COLO668 (cell line): Measurements from ENCODE around the gene LYST.
A peak's percentile ranks its signal among the peaks of the same experiment; 100 is the strongest.
"Not testable (repeated sequence)": the region's sequence is repeated elsewhere in the genome, so short reads cannot be mapped to it uniquely, and the experiment has no call there.

ENCODE experiments used
- DNase-seq: peaks from one replicate; lab custom pipeline; 2025; ENCODE audit not compliant: unreplicated experiment; lab: John Stamatoyannopoulos, UW

Gene LYST

GRCh38 chr1:235861857-235862256 is 4.8 kb downstream of the LYST start:
- DNase-seq: no peak

- DNase-seq: no peak
These were observed 5.9 kb downstream of the LYST start for GRCh38 chr1:235860829-235861228.

DNA sequence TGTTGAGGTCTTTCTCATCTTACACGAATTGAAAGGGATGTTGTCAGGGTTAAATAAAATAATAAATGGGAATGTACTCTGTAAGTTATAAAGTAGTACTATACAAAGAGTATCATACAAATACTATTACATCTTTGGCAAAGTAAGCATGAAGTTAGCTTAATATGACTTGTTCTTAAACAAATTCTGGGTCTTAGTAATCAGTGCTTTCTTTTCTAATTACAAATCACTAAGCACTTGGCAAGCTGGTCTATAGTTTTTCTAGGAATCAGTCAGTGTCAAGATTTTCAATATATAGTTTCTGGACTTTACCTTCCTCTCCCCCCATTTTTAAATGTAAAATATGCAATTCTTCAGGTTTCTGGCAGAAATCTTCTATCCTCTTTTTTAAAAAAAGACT is 6.9 kb downstream of the LYST start:
- no peak for DNase-seq

DNA sequence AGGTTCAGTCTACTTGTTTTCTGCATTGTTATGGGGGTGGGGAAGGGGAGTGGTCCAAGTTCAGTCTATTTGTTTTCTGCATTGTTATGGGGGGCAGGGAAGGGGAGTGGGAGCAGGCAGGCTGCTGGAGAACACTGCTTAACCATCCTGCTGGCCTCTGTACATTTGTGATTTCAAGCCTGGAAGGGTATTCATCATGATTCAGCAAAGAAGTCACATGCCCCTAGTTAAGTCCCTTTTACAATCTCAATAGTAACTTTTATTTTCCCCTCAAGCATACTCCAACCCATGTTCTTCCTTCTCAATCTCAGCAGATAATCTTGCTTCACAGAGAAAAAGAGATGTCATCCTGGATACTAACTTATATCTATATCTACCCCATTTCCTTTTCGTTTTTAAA is 7.9 kb downstream of the LYST start:
- no peak for DNase-seq

GRCh38 chr1:235857756-235858155 is 8.9 kb downstream of the LYST start:
- no peak for DNase-seq

DNA sequence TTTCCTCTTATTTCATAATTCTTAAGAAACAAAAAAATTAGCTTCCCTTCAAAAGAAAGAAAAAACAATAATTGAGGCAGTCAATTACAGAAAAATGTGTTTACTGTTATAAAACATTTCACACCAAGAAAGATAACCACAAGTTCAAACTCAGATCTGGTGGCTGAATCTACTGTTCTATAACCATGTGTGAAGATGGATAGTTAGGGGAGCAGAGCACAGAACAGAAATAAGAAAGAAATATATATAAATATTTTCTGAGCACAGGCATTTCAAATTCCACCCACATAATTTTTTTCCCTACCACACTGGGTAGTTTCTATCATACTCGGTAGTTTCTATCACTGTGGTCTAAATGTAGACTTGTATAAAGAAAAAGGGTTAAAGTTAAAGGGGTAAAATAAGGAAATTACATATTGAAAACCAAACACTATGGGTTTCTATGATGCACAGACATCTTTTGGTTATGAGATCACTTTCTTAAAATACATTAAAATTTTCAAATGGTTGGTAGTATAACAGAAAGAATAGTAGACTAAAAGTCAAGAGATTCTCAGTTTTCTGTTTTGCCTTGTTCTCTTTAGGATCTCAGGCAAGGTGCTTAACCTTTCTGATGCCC is 10.8 kb downstream of the LYST start:
- no peak for DNase-seq

- no peak for DNase-seq
These were observed 12.4 kb downstream of the LYST start for GRCh38 chr1:235854347-235854746.

DNA sequence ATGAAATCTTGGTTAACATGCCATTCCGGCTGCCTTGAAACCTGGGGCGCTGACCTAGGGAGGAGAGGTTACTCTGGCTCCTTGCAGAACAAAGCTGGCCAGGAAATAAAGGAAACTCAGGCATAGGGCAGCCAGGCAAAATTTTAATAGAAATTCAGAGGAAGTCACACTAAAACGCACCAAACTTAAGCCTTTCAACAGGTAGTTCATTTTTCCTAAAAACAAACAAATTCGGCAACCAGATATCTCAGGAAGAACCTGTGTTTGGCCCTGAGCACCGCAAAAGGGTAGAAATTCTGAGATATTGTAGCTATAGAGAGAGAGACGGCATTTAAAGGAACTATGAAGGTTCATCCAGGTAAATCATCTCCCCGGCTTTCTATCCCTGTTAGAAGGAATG is 13.1 kb downstream of the LYST start:
- DNase-seq: no peak

DNA sequence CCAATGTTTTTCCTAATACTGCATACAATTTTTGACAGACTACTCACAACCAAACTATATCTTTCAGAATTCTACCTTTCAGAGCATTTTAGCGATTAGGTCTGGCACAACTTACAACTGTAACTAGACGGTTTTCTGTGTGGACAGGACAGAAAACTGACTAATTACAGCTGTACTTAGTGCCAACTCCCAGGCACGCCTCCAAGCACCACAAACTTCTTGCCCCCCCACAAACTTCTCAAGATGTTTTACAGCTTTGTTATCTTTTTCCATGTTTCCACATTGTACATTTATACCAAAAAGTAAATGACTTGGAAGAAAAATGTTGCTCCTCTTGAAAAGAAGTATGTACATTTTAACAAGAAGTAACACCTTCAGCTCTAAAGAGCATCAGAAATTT is 13.8 kb downstream of the LYST start:
- no peak for DNase-seq

DNA sequence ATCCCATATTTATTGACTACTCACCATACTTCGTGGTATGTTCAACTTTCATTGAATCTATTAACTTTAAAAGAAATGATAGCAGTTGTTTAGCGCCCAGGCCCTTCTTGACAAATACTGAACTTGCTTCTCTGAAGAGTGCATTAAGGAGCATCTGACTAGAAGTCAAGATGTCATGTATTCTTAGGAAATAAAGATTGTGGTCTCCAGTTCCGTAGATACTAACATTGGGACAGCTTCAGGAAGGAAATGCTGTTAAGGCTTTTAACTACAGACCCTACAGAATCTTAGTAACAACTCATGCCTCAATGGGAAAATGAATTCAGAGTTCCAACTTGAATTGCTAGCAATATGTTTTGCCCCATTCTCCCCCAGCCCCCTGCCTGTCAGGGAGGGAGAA is 14.8 kb downstream of the LYST start:
- no peak for DNase-seq

DNA sequence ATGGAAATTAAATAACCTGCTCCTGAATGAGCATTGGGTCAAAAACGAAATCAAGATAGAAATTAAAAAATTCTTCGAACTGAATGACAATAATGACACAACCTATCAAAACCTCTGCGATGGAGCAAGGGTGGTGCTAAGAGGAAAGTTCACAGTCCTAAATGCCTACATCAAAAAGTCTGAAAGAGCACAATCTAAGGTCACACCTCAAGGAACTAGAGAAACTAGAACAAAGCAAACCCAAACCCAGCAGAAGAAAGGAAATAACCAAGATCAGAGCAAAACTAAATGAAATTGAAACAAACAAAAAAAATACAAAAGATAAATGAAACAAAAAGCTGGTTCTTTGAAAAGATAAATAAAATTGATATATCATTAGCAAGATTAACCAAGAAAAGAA is 18.5 kb downstream of the LYST start:
- DNase-seq: not testable (repeated sequence)

DNA sequence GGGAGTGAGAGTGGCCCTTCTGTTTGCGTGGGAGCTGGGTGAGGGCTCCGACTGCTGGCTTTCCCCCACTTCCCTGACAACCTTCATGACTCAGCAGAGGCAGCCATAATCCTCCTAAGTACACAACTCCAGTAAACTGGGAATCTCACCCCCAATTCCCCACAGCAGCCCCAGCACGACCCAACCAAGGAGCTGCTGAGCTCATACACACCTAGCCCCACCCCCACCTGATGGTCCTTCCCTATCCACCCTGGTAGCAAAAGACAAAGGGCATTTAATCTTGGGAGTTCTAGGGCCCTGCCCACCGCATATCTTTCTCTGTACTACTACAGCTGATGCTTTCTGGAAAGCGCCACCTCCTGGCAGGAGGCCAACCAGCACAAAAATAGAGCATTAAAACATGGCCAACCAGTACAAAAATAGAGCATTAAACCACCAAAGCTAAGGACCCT is 21.0 kb downstream of the LYST start:
- DNase-seq: not testable (repeated sequence)

- DNase-seq: no peak
These were observed 21.9 kb downstream of the LYST start for GRCh38 chr1:235844776-235845175.

GRCh38 chr1:235843461-235843961 is 23.2 kb downstream of the LYST start:
- no peak for DNase-seq

DNA sequence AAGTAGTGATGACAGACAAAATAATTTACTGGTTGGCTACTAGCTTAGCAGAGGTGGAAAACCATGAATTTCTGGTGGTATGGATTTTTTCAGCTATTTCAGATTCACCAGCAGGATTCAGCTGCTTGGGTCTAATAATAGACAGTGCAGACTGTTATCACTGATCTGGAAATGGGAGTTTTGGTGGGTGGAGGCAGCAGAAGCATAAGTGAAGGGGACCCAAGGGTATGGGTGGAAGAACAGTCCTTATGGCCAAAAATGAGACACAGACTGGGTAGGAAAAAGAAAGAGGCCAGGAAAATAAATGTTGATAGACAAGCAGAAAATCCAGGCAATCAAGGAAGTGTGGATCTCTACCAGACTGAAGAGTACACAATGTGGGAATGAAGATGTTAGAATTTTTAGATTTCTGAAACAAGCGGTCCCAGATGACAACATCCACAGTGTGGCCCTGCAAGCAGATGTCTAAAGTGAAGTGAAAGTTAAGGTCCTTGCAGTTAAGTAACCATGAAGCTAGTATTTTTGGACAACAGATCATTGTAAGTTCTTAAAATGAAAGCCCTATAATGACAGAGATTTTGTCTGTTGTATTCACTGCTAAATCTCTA is 24.7 kb downstream of the LYST start:
- DNase-seq: no peak

DNA sequence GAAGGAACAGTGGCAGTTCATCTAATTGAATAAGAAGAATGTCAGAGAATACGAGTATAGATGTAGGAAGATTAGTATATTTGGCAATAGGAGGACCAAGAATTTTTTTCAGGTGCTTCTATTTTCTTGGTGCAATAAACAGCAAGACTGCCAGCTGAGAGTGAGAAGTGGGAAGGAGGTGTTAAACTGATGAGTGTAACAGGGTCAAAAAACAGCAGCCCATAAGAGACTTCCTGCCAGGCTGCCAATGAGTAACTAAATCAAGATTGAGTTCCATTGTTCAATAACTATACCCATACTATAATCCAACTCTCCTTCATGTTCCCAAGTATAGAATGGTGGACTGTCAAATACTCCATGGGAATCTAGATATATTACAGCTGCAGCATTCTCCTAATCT is 28.7 kb downstream of the LYST start:
- DNase-seq: no peak

DNA sequence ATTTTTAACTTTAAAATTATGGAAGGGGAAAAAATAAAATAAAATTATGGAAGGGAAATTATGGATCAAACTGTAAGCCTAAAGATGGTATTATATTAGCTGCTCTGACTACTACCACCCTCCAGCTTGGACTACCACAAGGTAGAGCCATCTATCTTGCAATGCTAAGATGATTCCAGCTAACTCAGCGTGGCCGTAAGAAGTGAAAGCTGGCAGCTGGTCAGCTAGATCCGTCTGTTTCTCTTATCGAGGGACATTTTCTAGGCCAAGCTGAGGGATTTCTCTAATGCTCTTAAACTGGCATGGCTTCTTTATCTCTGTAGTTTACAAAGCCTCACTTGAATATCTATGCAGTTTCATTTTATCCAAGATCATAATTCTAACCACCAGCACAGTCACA is 31.5 kb downstream of the LYST start:
- DNase-seq: peak; percentile 19

DNA sequence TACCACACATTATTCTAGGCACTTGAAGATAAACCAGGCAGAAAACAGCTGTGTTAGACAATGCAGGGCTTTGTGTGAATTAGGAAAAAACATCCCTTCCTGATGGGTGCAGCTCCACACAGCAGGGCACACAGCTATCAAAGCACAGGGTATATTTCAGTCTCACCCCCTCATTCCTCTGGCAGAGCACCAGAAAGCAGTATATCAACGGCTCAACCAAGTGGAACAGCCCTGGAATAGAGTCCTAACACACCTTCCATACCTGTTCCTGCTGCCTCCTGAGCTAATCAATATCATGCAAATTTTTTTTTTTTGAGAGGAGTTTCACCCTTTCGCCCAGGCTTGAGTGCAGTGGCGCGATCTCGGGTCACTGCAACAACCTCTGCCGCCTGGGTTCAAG is 32.1 kb downstream of the LYST start:
- peak; percentile 77 for DNase-seq

GRCh38 chr1:235832011-235832410 is 34.7 kb downstream of the LYST start:
- no peak for DNase-seq

DNA sequence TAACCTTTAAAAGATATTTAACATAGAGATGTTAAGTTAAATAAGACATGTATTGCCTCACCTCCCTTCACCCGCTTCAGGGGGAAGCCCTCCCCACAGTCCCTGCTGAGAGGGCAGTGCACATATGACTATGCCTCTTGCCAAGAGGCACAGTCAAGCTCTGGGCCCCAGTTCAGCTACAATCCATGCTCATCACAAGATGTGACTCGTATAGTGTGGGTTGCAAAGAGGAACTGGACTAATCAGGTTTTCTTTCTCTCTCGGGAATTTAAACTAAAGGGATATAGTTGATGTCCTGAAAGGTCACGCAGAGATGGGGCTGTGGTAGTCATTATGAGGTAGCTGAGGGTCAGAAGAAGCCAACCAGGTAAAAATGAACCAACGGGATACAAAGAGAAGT is 35.6 kb downstream of the LYST start:
- DNase-seq: no peak

- DNase-seq: no peak
These were observed 40.4 kb downstream of the LYST start for GRCh38 chr1:235826102-235826854.

DNA sequence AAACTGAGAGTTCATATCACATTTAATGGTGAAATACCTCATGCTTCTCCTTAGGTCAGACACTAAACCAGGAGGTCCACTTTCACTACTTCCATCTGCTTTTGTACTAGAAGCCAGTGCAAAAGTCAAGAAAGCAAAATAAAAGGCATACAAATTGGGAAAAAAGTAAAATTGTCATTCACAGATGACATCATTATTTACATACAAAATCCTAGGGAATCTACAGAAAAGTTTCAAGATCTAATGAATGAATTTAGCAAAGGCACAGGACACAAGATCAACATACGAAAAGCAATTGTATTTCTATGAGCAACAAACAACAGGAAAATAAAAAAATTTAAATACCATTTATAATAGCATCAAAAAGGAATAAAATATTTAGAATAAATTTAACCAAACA is 41.5 kb downstream of the LYST start:
- no peak for DNase-seq
